ENCODE data around the gene POLR2F. TPM values are rescaled to one million over a fixed set of nuclear protein-coding genes. Genes with fewer than 3 reads are reported as not detected.
A peak's percentile ranks its signal among the peaks of the same experiment; 100 is the strongest.

POLR2F gene
- total RNA-seq, 4 donors from 2014 or later = 60.1 to 66.8 (median 64.1) TPM

DNA sequence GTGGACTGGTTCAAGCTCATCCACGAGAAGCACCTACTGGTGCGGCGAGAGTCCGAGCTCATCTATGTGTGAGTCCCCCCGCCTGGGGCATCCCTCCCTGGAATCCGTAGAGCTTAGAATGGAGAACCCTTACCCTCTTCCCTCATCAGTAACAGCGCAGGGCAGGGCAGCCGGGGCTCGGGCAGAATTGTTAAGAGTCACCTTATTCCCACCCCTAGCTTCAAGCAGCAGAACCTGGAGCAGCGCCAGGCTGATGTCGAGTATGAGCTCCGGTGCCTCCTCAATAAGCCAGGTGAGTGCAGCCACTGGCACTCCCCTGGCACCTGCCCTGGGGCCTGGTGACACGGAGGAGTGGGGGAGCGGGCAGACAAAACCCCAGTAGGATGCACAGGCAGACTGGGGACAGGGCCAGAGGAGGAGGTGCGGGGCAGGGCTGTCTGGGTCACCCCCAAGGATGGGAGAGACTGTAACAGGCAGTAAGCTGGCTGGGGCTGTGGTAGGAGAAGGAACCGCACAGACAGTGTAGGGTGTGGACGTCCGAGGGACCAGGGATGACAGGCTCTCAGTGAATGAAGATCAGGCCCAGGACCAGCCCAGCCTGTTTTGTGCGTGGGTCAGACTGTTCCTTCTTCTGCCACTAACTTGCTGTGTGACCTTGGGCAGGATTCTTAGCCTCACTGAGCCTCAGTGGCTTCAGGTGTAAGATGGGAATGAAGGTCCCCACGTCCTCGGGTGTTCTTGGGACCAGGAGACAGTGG is 20.5 kb upstream of the POLR2F start:
- peaks cover 43% of the 10 kb centered on the region for H3K4me1 ChIP-seq
- H3K4me3 ChIP-seq = no peak overlapping the region
- H3K9me3 ChIP-seq = no peaks in the 10 kb centered on the region
- WGBS = 74% methylated on average over 12 of the region's 21 CpGs
- TF ChIP-seq POLR2AphosphoS5 (IDR thresholded peaks at IDR 0.05) (no peak), EP300 (IDR thresholded peaks at IDR 0.05) (no peak), POLR2A (IDR thresholded peaks at IDR 0.05) (no peak)
- TF ChIP-seq, protein P1, sequence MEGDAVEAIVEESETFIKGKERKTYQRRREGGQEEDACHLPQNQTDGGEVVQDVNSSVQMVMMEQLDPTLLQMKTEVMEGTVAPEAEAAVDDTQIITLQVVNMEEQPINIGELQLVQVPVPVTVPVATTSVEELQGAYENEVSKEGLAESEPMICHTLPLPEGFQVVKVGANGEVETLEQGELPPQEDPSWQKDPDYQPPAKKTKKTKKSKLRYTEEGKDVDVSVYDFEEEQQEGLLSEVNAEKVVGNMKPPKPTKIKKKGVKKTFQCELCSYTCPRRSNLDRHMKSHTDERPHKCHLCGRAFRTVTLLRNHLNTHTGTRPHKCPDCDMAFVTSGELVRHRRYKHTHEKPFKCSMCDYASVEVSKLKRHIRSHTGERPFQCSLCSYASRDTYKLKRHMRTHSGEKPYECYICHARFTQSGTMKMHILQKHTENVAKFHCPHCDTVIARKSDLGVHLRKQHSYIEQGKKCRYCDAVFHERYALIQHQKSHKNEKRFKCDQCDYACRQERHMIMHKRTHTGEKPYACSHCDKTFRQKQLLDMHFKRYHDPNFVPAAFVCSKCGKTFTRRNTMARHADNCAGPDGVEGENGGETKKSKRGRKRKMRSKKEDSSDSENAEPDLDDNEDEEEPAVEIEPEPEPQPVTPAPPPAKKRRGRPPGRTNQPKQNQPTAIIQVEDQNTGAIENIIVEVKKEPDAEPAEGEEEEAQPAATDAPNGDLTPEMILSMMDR (IDR thresholded peaks at IDR 0.05) = no peak
- no peak for DNase-seq (ENCODE audit: low spot score in 2 of 2)
- peaks cover 66% of the 10 kb centered on the region for H3K36me3 ChIP-seq
- H3K27me3 ChIP-seq = no peaks in the 10 kb centered on the region
- peak overlapping the region; percentile 80 for H3K27ac ChIP-seq

DNA sequence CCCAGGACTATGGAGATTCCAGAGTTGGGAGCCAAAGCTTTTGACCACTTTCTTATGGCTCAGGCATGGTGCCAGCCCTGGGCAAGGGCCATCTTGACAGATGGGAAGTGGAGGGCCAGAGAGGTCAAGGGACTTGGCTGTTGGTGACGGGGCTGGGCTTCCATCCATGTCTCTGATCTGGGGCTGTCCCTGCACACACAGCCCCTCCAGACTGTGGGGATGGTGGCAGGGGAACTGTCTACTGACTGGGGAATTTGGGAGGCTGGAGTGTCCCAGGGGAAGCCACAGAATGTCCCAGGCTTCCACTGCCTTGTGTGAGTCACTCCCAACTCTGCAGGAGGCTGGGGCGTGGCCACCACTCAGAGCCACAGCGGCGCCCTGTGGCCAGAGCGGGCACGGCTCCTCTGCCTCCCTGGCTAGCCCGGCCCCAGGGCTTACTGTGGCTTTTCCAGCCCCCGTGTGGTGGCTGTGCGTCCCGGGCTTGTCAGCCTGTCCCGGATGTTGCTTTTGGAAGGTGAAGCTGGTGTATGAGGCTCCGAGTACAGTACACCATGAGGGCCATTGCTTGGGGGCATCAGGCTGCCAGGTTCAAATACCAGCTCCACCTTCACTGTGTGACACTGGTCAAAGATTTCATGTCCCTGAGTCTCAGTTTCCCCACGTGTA is 19.7 kb upstream of the POLR2F start:
- no peaks in the 10 kb centered on the region for H3K27me3 ChIP-seq
- H3K4me3 ChIP-seq = no peak overlapping the region
- H3K9me3 ChIP-seq = no peaks in the 10 kb centered on the region
- 5% methylated on average over 9 of the region's 13 CpGs for WGBS
- peaks cover 43% of the 10 kb centered on the region for H3K4me1 ChIP-seq
- H3K36me3 ChIP-seq = peaks cover 58% of the 10 kb centered on the region
- peak overlapping the region; percentile 80 for H3K27ac ChIP-seq
- DNase-seq (ENCODE audit: low spot score in 2 of 2) = peak; percentile 93
- no peak for TF ChIP-seq POLR2A (IDR thresholded peaks at IDR 0.05)
- peak in 2 of 3 donors; percentile 6 to 66 for TF ChIP-seq POLR2AphosphoS5 (IDR thresholded peaks at IDR 0.05)
- TF ChIP-seq, protein P1 (IDR thresholded peaks at IDR 0.05) = peak; percentile 97 to 99
- no peak for TF ChIP-seq EP300 (IDR thresholded peaks at IDR 0.05)

DNA sequence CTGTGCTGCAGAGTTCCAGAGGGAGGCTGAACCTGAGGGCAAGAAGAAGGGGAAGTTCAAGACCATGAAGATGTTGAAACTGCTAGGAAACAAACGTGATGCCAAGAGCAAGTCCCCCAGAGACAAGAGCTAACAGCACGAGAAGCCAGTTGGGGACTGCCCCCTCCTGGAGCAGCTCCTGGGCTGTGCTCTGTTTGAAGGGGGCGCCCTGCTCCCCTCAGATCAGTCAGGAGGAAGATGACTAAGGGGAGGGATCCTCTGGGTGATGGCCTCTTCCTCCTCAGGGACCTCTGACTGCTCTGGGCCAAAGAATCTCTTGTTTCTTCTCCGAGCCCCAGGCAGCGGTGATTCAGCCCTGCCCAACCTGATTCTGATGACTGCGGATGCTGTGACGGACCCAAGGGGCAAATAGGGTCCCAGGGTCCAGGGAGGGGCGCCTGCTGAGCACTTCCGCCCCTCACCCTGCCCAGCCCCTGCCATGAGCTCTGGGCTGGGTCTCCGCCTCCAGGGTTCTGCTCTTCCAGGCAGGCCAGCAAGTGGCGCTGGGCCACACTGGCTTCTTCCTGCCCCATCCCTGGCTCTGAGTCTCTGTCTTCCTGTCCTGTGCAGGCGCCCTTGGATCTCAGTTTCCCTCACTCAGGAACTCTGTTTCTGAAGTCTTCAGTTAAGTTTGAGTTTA is 12.7 kb upstream of the POLR2F start:
- H3K4me1 ChIP-seq = no peaks in the 10 kb centered on the region
- H3K27me3 ChIP-seq = no peaks in the 10 kb centered on the region
- no peak overlapping the region for H3K27ac ChIP-seq
- peaks cover 58% of the 10 kb centered on the region for H3K36me3 ChIP-seq
- H3K4me3 ChIP-seq = no peak overlapping the region
- no peak for TF ChIP-seq POLR2A (IDR thresholded peaks at IDR 0.05)
- TF ChIP-seq, protein P1 (IDR thresholded peaks at IDR 0.05) = no peak
- no peak for TF ChIP-seq EP300 (IDR thresholded peaks at IDR 0.05)
- no peak for TF ChIP-seq POLR2AphosphoS5 (IDR thresholded peaks at IDR 0.05)
- WGBS = 61% methylated on average over 4 of the region's 12 CpGs
- no peak for DNase-seq (ENCODE audit: low spot score in 2 of 2)
- no peaks in the 10 kb centered on the region for H3K9me3 ChIP-seq

DNA sequence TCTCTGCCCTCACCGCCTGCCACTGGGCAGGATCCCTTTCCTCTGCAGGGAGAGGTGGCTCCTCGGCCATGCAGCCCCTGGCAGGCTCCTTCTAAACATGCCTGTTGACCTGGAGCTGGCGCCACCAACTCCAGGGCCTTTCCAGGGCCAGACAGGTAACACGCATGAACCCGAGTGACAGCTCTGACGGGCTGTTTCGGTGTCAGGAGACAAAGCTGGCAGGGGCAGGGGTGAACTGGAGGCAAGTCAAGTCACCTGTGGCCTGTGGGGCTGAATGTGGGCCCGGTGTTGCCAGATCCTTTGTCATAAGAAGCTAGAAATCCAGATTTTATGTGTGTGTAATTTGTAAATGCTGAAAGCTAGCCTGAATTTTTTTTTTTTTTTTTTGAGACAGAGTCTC is 11.4 kb upstream of the POLR2F start:
- H3K27me3 ChIP-seq = no peaks in the 10 kb centered on the region
- no peaks in the 10 kb centered on the region for H3K4me1 ChIP-seq
- peaks cover 47% of the 10 kb centered on the region for H3K36me3 ChIP-seq
- H3K4me3 ChIP-seq = no peak overlapping the region
- TF ChIP-seq POLR2A (IDR thresholded peaks at IDR 0.05) = no peak
- no peak for TF ChIP-seq POLR2AphosphoS5 (IDR thresholded peaks at IDR 0.05)
- TF ChIP-seq, protein P1 (IDR thresholded peaks at IDR 0.05) = no peak
- TF ChIP-seq EP300 (IDR thresholded peaks at IDR 0.05) = no peak
- H3K9me3 ChIP-seq = no peaks in the 10 kb centered on the region
- no peak overlapping the region for H3K27ac ChIP-seq
- 90% methylated on average over 6 of the region's 8 CpGs for WGBS
- no peak for DNase-seq (ENCODE audit: low spot score in 2 of 2)

Measured in suprapubic skin (tissue), 4 donors.